ENCODE data around the gene TELO2. TPM values are rescaled to one million over a fixed set of nuclear protein-coding genes. Genes with fewer than 3 reads are reported as not detected.
A peak's percentile ranks its signal among the peaks of the same experiment; 100 is the strongest.

TELO2 gene
- total RNA-seq, 4 donors from 2014 or later: 22.2 to 98.1 (median 49.6) TPM

DNA sequence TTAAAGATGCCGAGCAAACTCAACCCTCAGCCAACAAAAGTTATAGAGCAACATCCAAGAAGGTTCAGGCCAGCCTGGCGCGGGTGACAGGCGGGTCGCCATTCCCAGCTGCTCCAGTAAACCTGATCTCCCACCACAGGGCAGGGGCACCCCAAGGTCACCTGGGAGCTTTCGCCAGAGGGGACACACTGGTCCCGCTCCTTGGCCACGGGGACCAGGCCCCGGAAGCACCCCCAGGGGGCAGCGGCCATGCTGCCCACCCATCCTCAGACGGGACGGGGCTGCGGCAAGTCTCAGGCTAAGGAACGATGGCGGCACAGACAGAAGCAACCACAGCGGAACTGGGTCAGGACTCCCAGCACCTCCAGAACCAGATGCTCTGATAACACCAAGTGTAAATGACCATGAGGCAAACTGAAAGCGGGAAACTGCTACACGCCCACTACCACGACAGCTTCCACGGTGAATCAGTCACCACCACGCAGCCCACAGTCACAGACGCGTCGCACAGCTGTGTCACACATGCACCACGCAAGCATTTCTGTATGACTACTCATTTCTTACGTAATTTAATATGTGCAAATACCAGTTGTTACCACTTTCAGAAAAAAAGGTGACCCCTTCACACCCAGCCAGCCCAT lies 34.7 kb upstream of the TELO2 start:
- TF ChIP-seq EP300 (IDR thresholded peaks at IDR 0.05; ENCODE audit: low read depth): no peak
- no peak for TF ChIP-seq POLR2AphosphoS5 (IDR thresholded peaks at IDR 0.05)
- TF ChIP-seq POLR2A (IDR thresholded peaks at IDR 0.05): no peak
- TF ChIP-seq, protein P1, sequence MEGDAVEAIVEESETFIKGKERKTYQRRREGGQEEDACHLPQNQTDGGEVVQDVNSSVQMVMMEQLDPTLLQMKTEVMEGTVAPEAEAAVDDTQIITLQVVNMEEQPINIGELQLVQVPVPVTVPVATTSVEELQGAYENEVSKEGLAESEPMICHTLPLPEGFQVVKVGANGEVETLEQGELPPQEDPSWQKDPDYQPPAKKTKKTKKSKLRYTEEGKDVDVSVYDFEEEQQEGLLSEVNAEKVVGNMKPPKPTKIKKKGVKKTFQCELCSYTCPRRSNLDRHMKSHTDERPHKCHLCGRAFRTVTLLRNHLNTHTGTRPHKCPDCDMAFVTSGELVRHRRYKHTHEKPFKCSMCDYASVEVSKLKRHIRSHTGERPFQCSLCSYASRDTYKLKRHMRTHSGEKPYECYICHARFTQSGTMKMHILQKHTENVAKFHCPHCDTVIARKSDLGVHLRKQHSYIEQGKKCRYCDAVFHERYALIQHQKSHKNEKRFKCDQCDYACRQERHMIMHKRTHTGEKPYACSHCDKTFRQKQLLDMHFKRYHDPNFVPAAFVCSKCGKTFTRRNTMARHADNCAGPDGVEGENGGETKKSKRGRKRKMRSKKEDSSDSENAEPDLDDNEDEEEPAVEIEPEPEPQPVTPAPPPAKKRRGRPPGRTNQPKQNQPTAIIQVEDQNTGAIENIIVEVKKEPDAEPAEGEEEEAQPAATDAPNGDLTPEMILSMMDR (IDR thresholded peaks at IDR 0.05): no peak
- intact Hi-C loops (cut with DNase I; ENCODE audit: low total_unique reads) (no loop called here), in situ Hi-C loops (cut with MboI; ENCODE audit: low pct_ligation_motif_present in 1 of 4, low pct_unique_long_range_greater_than_20kb in 1 of 4, low sequenced_read_pairs in 3 of 4) (no loop called here)
- no peak overlapping the region for H3K4me3 ChIP-seq
- no peak overlapping the region for H3K27ac ChIP-seq
- peaks cover 0 to 4% (median 0%) of the 10 kb centered on the region in 4 donors for H3K4me1 ChIP-seq
- 92% methylated on average over 26 of the region's 26 CpGs; no CpG with 5 or more reads in 1 of the 2 donors for WGBS, 2 donors (ENCODE audit: low coverage in 1 of 2)
- no peak for DNase-seq
- no peaks in the 10 kb centered on the region for H3K27me3 ChIP-seq
- peaks cover 0 to 21% (median 5%) of the 10 kb centered on the region in 4 donors for H3K36me3 ChIP-seq
- H3K9me3 ChIP-seq: no peaks in the 10 kb centered on the region

DNA sequence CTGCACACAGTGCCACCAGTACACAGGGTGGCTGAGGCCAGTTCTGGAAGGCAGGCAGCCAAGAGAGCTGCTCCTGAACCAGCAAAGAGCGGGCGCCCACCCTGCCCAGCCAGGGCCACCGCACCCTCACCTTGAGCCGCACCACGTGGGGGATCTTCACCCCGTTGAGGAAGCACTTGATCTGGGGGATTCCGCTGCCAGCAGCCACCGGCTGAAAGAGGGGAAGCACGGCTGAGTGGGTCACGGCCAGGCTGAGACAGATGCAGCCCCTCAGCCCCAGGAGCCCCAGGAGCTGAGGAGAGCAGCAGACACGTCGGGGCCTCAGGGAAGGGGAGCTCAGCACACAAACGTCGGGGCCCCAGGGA lies 34.2 kb upstream of the TELO2 start:
- in situ Hi-C loops (cut with MboI; ENCODE audit: low pct_ligation_motif_present in 1 of 4, low pct_unique_long_range_greater_than_20kb in 1 of 4, low sequenced_read_pairs in 3 of 4): no loop called here
- no peak for TF ChIP-seq POLR2AphosphoS5 (IDR thresholded peaks at IDR 0.05)
- no peak for TF ChIP-seq EP300 (IDR thresholded peaks at IDR 0.05; ENCODE audit: low read depth)
- TF ChIP-seq, protein P1 (IDR thresholded peaks at IDR 0.05): no peak
- TF ChIP-seq POLR2A (IDR thresholded peaks at IDR 0.05): no peak
- Histone ChIP-seq H3K4me3 (no peak overlapping the region), H3K9me3 (no peaks in the 10 kb centered on the region), H3K36me3 (peaks cover 0 to 21% (median 5%) of the 10 kb centered on the region in 4 donors), H3K27me3 (no peaks in the 10 kb centered on the region), H3K4me1 (peaks cover 0 to 4% (median 0%) of the 10 kb centered on the region in 4 donors), H3K27ac (no peak overlapping the region)
- intact Hi-C loops (cut with DNase I; ENCODE audit: low total_unique reads): no loop called here
- WGBS, 2 donors (ENCODE audit: low coverage in 1 of 2): 88% methylated on average over 13 of the region's 14 CpGs; no CpG with 5 or more reads in 1 of the 2 donors
- no peak for DNase-seq

- TF ChIP-seq, protein P1 (IDR thresholded peaks at IDR 0.05): no peak
- TF ChIP-seq EP300 (IDR thresholded peaks at IDR 0.05; ENCODE audit: low read depth): no peak
- no peak for TF ChIP-seq POLR2AphosphoS5 (IDR thresholded peaks at IDR 0.05)
- TF ChIP-seq POLR2A (IDR thresholded peaks at IDR 0.05): no peak
- Histone ChIP-seq H3K4me1 (peaks cover 0 to 4% (median 0%) of the 10 kb centered on the region in 4 donors), H3K9me3 (no peaks in the 10 kb centered on the region), H3K27me3 (no peaks in the 10 kb centered on the region), H3K36me3 (peaks cover 0 to 11% (median 5%) of the 10 kb centered on the region in 4 donors), H3K4me3 (no peak overlapping the region), H3K27ac (peak overlapping the region in 1 of 4 donors; percentile 38)
- 85% methylated on average over 10 of the region's 10 CpGs; no CpG with 5 or more reads in 1 of the 2 donors for WGBS, 2 donors (ENCODE audit: low coverage in 1 of 2)
- no peak for DNase-seq
- intact Hi-C loops (cut with DNase I; ENCODE audit: low total_unique reads) (no loop called here), in situ Hi-C loops (cut with MboI; ENCODE audit: low pct_ligation_motif_present in 1 of 4, low pct_unique_long_range_greater_than_20kb in 1 of 4, low sequenced_read_pairs in 3 of 4) (no loop called here)
Measured at GRCh38 chr16:1459967-1460366, 33.2 kb upstream of the TELO2 start.

DNA sequence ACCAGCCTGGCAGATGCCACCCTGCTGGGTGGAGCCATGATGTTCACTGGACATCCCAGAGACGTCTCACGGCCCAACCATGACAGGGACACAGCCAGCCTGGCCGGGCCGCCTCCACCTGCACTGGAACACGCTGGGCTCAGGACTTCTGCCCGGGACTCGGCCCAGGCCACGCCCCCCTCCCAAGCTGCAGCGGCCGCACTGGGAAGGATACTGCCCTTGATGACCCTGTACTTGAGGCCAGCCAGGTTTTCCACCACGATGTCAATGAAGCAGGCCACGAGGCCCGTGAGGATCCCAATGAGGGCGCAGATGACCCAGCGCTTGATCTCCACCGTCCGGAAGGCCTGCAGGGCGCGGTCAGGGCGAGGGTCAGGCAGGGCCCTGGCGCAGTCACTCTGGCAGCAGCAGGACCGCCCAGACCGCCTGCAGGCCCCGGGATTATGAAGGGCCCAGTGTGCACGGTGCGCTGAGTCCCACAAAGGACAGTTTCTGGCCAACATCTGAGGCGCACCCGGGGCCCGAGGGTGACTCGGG lies 32.5 kb upstream of the TELO2 start:
- Histone ChIP-seq H3K27me3 (no peaks in the 10 kb centered on the region), H3K4me3 (no peak overlapping the region), H3K4me1 (peaks cover 0 to 4% (median 0%) of the 10 kb centered on the region in 4 donors), H3K9me3 (no peaks in the 10 kb centered on the region), H3K27ac (peak overlapping the region in 3 of 4 donors; percentile 38 to 60 (median 57)), H3K36me3 (peaks cover 0 to 10% (median 2%) of the 10 kb centered on the region in 4 donors)
- in situ Hi-C loops (cut with MboI; ENCODE audit: low pct_ligation_motif_present in 1 of 4, low pct_unique_long_range_greater_than_20kb in 1 of 4, low sequenced_read_pairs in 3 of 4): no loop called here
- TF ChIP-seq EP300 (IDR thresholded peaks at IDR 0.05; ENCODE audit: low read depth): no peak
- TF ChIP-seq POLR2AphosphoS5 (IDR thresholded peaks at IDR 0.05): no peak
- no peak for TF ChIP-seq POLR2A (IDR thresholded peaks at IDR 0.05)
- TF ChIP-seq, protein P1 (IDR thresholded peaks at IDR 0.05): no peak
- 85% methylated on average over 27 of the region's 30 CpGs; no CpG with 5 or more reads in 1 of the 2 donors for WGBS, 2 donors (ENCODE audit: low coverage in 1 of 2)
- intact Hi-C loops (cut with DNase I; ENCODE audit: low total_unique reads): no loop called here
- DNase-seq: no peak
